GM21786 (cell line): ENCODE results near the gene ATG10.
"Not testable (repeated sequence)": the region's sequence is repeated elsewhere in the genome, so short reads cannot be mapped to it uniquely, and the experiment has no call there.

Source experiments
- ATAC-seq: cut with Tn5 transposase; IDR thresholded peaks from one replicate; pipeline ENCODE4 v1.9.1; 2021; ENCODE audit not compliant: unreplicated experiment

Gene ATG10

GRCh38 chr5:82050955-82051354 lies 79.1 kb downstream of the ATG10 start:
- no peak for ATAC-seq

GRCh38 chr5:82054004-82054710 lies 82.3 kb downstream of the ATG10 start:
- ATAC-seq, result no peak

- ATAC-seq, result no peak
These were observed 85.2 kb downstream of the ATG10 start for GRCh38 chr5:82057051-82057450.

GRCh38 chr5:82058710-82059109 lies 86.9 kb downstream of the ATG10 start:
- ATAC-seq, result no peak

- ATAC-seq, result no peak
These were observed 95.0 kb downstream of the ATG10 start for GRCh38 chr5:82066791-82067190.

- not testable (repeated sequence) for ATAC-seq
These were observed 96.2 kb downstream of the ATG10 start for GRCh38 chr5:82068042-82068441.

GRCh38 chr5:82068723-82069122 lies 96.9 kb downstream of the ATG10 start:
- no peak for ATAC-seq

GRCh38 chr5:82072138-82072537 lies 100.3 kb downstream of the ATG10 start:
- ATAC-seq, result no peak

GRCh38 chr5:82073179-82073578 lies 101.4 kb downstream of the ATG10 start:
- no peak for ATAC-seq

GRCh38 chr5:82074950-82075349 lies 103.1 kb downstream of the ATG10 start:
- ATAC-seq, result no peak

- ATAC-seq, result no peak
These were observed 105.7 kb downstream of the ATG10 start for GRCh38 chr5:82077496-82077895.

GRCh38 chr5:82091617-82092016 lies 119.8 kb downstream of the ATG10 start:
- no peak for ATAC-seq

- no peak for ATAC-seq
These were observed 123.7 kb downstream of the ATG10 start for GRCh38 chr5:82095536-82095935.

GRCh38 chr5:82096249-82096648 lies 124.4 kb downstream of the ATG10 start:
- no peak for ATAC-seq

- ATAC-seq, result peak; percentile 94
These were observed 128.7 kb downstream of the ATG10 start for GRCh38 chr5:82100303-82101077.

- ATAC-seq, result no peak
These were observed 133.0 kb downstream of the ATG10 start for GRCh38 chr5:82104872-82105271.

- no peak for ATAC-seq
These were observed 133.6 kb downstream of the ATG10 start for GRCh38 chr5:82105457-82105856.

- no peak for ATAC-seq
These were observed 134.4 kb downstream of the ATG10 start for GRCh38 chr5:82106207-82106606.

- no peak for ATAC-seq
These were observed 134.9 kb downstream of the ATG10 start for GRCh38 chr5:82106756-82107155.

- ATAC-seq, result no peak
These were observed 135.4 kb downstream of the ATG10 start for GRCh38 chr5:82107267-82107666.

- no peak for ATAC-seq
These were observed 137.2 kb downstream of the ATG10 start for GRCh38 chr5:82109013-82109412.

- not testable (repeated sequence) for ATAC-seq
These were observed 138.1 kb downstream of the ATG10 start for GRCh38 chr5:82109915-82110314.
